Sigmoid colon (tissue), 4 donors: ENCODE measurements around the gene RTN4RL2.

Source experiments
- EP300 ChIP-seq, 4 donors: sonication (generic); formaldehyde crosslinking; IDR thresholded peaks; one replicate each; pipeline ENCODE4 v1.6.1; 2017; ENCODE audit warnings: antibody characterized with exemption in 4 of 4
- POLR2A ChIP-seq, 2 donors: fragments of 450-650 bp; IDR thresholded peaks; one replicate each; pipeline ENCODE4 v1.6.1; 2016; ENCODE audit warnings: antibody characterized with exemption in 2 of 2, mild to moderate bottlenecking in 2 of 2, moderate library complexity in 2 of 2
- TF ChIP-seq, protein P1 (sequence below), 4 experiments: fragments of 450-650 bp in 3 of 4; fragments of 200-600 bp in 1 of 4; IDR thresholded peaks; one replicate each; pipeline ENCODE4 v1.5.1; 2016 to 2019; ENCODE audit warnings: antibody characterized with exemption in 4 of 4, mild to moderate bottlenecking in 3 of 4, moderate library complexity in 2 of 4

DNA sequence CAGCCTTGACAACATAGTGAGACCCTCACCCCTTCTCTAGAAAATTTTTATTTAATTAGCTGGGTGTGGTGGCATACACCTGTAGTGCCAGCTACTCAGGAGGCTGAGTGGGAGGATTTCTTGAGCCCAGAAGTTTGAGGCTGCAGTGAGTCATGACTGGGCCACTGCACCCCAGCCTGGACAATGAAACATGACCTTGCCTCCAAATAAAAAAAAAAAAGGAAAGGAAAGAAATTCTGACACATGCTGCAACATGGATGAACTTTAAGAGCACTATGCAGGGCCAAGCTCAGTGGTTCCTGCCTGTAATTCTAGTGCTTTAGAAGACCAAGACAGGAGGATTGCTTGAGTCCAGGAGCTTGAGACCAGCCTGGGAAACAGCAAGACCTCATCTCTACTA is 42.2 kb upstream of the RTN4RL2 start:
- TF ChIP-seq POLR2A (IDR thresholded peaks at IDR 0.05) (no peak), EP300 (IDR thresholded peaks at IDR 0.05) (no peak)
- TF ChIP-seq, protein P1, sequence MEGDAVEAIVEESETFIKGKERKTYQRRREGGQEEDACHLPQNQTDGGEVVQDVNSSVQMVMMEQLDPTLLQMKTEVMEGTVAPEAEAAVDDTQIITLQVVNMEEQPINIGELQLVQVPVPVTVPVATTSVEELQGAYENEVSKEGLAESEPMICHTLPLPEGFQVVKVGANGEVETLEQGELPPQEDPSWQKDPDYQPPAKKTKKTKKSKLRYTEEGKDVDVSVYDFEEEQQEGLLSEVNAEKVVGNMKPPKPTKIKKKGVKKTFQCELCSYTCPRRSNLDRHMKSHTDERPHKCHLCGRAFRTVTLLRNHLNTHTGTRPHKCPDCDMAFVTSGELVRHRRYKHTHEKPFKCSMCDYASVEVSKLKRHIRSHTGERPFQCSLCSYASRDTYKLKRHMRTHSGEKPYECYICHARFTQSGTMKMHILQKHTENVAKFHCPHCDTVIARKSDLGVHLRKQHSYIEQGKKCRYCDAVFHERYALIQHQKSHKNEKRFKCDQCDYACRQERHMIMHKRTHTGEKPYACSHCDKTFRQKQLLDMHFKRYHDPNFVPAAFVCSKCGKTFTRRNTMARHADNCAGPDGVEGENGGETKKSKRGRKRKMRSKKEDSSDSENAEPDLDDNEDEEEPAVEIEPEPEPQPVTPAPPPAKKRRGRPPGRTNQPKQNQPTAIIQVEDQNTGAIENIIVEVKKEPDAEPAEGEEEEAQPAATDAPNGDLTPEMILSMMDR (IDR thresholded peaks at IDR 0.05) = no peak
